ENCODE measurements around the gene BEST1. TPM values are rescaled to one million over a fixed set of nuclear protein-coding genes. Genes with fewer than 3 reads are reported as not detected.
A peak's percentile ranks its signal among the peaks of the same experiment; 100 is the strongest.

Gene BEST1
- total RNA-seq, 1 donor from 2014 or later, result 0.63 TPM

- DNase-seq (ENCODE audit: low spot score) (peak; percentile 28), ATAC-seq (no peak)
These were observed 35.5 kb upstream of the BEST1 start for GRCh38 chr11:61914471-61915171.

GRCh38 chr11:61916737-61917333 lies 33.3 kb upstream of the BEST1 start:
- ATAC-seq, result no peak
- peak; percentile 47 for DNase-seq (ENCODE audit: low spot score)

DNA sequence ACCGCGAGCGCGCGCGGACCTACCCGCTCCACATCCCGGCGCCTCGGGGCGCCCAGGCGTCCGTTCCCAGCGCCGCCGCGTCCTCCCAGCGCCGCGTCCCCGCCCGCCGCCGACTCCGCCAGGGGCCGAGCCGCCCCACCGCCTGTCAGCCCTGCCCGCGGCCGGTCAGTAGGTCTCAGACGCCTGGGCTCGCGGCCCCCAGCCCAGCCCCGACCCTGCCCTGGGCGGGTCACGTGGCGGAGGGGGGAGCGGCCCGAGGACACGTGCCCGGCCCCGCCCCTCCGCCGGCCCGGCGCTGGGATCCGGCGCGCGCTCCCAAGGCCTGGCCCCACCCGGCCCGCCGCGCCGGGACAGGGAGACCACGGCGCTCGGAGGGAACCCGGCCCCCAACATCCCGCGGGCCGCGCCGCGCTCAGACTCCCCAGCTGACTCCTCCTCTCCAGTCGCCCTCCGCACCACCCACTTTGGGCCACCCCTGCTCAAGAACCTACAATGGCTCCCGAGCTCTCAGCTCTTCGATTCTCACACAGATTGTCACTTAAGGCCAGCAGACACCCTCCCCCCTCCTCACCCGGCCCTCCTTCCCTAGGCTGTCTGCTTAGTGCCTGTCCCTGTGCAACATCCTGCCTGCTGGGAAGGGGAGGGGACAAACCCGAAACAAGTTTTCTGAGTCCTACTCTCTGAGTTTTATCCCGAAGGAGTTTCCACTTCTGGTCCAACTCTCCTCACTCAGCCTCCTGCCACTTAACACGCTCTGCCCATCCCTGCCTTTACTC lies 32.6 kb upstream of the BEST1 start, which contains the start of gene RAB3IL1:
Gene RAB3IL1 (minus strand): TSS at position 233 of the 776 bp plus-strand sequence. CDS start 199 bp downstream, at position 34.
- ATAC-seq, result peak; percentile 89
- peak; percentile 62 for DNase-seq (ENCODE audit: low spot score)

- DNase-seq (ENCODE audit: low spot score), result peak; percentile 37
- ATAC-seq, result no peak
These were observed 31.8 kb upstream of the BEST1 start for GRCh38 chr11:61918251-61918937.

- DNase-seq (ENCODE audit: low spot score) (no peak), ATAC-seq (no peak)
These were observed 31.0 kb upstream of the BEST1 start for GRCh38 chr11:61918938-61919704.

DNA sequence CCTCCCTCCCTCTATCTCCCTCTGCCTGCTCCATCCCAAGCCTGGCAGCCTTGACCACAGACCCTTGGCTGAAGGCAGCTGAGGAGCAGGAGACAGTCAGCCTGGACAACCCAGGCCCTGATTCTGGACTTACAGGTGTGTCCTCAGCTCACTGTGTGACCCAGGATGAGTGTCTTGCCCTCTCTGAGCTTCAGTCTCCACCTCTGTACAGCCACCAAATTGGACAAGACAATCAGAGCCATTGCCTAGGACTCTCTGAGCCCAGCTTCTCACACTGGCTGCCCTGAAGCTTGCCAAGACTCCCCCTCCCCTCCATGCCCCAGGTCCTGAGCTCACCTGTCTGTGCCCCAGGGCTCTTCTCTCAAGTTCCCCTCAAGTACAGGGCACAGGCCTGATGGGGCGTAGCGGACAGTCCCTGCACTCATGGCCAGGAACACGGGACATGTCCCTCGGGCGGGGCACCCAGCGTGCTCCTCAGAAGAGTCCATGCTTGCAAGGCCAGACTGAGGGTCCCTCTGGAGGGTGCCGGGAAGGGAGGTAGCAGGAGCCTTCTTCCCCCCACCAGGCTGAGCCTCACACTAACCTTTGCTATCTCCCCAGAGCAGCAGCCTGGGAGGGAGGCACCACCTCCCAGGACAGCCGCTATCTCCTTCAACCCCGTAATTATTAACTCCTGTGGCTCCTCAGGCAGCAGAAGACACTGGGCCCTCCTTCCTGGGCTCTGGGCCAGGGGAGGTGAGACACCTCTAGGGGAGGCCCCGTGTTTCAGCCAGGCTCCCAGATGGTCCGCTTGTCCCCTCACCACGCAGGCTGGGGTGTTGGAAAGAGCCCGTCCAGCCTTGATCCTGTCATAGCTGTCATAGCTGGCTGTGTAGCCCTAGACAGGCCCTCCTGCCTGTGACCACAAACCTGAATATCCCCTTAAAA lies 30.2 kb upstream of the BEST1 start:
- ATAC-seq, result no peak
- DNase-seq (ENCODE audit: low spot score), result peak; percentile 41

- no peak for ATAC-seq
- no peak for DNase-seq (ENCODE audit: low spot score)
These were observed 28.7 kb upstream of the BEST1 start for GRCh38 chr11:61921446-61921845.

GRCh38 chr11:61922539-61922938 lies 27.6 kb upstream of the BEST1 start:
- ATAC-seq (peak; percentile 51), DNase-seq (ENCODE audit: low spot score) (peak; percentile 48)

DNA sequence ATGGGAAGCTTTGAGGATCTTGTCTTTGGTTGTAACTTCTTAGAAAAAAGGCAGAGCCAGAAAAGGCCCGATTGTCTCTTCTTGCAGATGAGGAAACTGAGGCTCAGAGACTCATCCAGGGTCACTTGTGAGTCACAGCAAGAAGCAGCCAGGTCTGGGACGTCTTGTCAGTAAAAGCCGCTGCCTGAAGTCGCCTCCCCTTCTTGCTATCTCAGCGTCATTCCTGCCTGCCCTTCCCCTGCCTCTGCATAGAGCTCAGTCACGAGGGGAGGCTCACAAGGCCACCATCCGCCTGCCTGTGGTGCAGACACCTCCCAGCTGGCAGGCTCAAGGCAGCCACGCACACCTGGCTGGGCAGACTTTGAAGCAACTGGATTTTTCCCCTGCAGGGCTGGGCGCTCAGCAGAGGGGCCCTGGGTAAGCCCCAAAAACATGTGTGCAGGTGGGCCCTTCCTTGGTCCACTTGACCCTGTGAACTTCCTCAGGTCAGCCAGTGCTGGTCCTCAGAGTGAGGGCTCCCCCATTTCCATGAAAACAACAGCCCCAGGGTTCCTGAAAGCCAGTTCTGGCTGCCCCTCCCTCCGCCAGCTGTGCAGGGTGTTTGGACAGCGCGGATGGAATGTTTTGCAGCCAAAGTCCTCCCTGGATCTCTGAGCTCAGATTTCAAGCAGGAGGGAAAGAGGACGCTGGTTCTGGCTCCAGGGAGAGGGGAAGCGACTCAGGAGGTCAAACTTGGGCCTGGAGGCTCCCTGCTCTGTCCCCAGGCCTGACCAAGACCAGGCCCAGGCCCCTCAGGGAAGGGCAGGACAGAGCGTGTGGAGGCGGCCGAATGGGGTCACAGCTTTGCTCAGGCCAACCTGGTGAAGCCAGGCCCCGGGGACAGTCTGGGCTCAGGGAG lies 26.7 kb upstream of the BEST1 start:
- ATAC-seq, result peak; percentile 70
- DNase-seq (ENCODE audit: low spot score), result peak; percentile 52

- DNase-seq (ENCODE audit: low spot score) (no peak), ATAC-seq (peak; percentile 14)
These were observed 26.1 kb upstream of the BEST1 start for GRCh38 chr11:61924064-61924455.

- ATAC-seq (no peak), DNase-seq (ENCODE audit: low spot score) (no peak)
These were observed 24.4 kb upstream of the BEST1 start for GRCh38 chr11:61925736-61926135.

GRCh38 chr11:61926235-61926634 lies 23.9 kb upstream of the BEST1 start:
- no peak for ATAC-seq
- no peak for DNase-seq (ENCODE audit: low spot score)

DNA sequence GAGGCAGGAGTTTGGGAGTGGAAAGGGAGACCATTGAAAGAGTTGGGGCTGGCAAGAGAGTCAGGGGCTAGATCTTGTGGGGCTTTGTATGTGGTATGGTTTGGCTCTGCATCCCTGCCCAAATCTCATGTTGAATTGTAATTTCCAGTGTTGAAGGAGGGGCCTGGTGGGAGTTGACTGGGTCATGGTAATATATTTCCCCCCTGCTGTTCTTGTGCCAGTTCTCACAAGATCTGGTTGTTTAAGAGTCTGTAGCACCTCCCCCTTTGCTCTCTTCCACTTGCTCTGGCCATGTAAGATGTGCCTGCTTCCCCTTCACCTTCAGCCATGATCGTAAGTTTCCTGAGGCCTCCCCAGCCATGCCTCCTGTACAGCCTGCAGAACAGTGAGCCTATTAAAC lies 22.6 kb upstream of the BEST1 start:
- DNase-seq (ENCODE audit: low spot score), result no peak
- ATAC-seq, result no peak

DNA sequence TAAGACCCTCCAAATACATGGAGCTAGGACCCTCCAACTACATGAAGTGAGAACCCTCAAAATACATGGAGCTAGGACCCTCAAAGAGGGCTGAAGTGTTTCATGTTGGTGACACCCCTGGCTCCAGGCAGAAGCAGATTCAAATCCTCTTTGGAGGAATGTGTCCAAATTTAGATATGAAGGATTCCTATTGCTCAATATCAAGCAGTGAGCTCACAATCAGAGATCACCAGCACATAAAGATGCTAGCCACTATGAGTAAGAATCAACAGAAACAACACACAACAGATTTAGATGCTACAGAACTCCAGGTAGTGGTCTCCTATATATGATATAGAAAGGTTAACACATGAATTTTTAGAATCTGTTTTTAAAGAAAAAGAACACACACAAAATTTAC lies 21.5 kb upstream of the BEST1 start:
- ATAC-seq (no peak), DNase-seq (ENCODE audit: low spot score) (no peak)

- ATAC-seq (no peak), DNase-seq (ENCODE audit: low spot score) (no peak)
These were observed 19.2 kb upstream of the BEST1 start for GRCh38 chr11:61930933-61931332.

- ATAC-seq (no peak), DNase-seq (ENCODE audit: low spot score) (no peak)
These were observed 14.3 kb upstream of the BEST1 start for GRCh38 chr11:61935861-61936260.

GRCh38 chr11:61940466-61940865 lies 9.7 kb upstream of the BEST1 start:
- no peak for DNase-seq (ENCODE audit: low spot score)
- no peak for ATAC-seq

- ATAC-seq, result no peak
- peak; percentile 38 for DNase-seq (ENCODE audit: low spot score)
These were observed 5.0 kb upstream of the BEST1 start for GRCh38 chr11:61945191-61945590.

All from left lobe of liver (tissue), 2 donors.